CD4-positive, alpha-beta T cell treated with Interleukin-4 for 4 hours (primary cell): ENCODE results near the gene EPSTI1.
"Not testable (repeated sequence)": the region's sequence is repeated elsewhere in the genome, so short reads cannot be mapped to it uniquely, and the experiment has no call there.

ENCODE experiments used
- DNase-seq: peaks from one replicate; pipeline ENCODE4 v3.0.0-alpha.2; 2020

EPSTI1 gene

GRCh38 chr13:43005460-43006236 lies 13.6 kb upstream of the EPSTI1 start:
- DNase-seq: no peak

GRCh38 chr13:43003729-43004128 lies 11.7 kb upstream of the EPSTI1 start:
- DNase-seq: no peak

GRCh38 chr13:43003010-43003409 lies 11.0 kb upstream of the EPSTI1 start:
- DNase-seq: no peak

GRCh38 chr13:43002021-43002420 lies 10.0 kb upstream of the EPSTI1 start:
- DNase-seq: no peak

DNA sequence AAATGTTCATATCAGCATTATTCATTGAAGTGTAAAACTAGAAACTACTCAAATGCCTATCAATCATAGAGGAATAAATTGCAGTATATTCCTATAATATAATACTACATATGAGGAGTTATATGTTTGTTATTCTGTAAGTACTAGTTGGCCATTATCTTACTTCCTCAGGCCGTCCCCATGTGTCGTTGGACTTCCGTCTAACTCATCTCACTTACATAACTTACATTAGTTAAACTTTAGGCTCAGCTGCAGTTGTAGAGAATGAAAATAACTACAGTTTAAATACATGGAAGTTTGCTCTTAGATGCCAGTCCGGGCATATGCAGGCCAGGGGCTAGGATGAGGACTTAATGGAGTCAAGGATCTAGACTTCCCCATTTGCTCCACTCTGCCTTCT lies 8.6 kb upstream of the EPSTI1 start:
- DNase-seq: no peak

DNA sequence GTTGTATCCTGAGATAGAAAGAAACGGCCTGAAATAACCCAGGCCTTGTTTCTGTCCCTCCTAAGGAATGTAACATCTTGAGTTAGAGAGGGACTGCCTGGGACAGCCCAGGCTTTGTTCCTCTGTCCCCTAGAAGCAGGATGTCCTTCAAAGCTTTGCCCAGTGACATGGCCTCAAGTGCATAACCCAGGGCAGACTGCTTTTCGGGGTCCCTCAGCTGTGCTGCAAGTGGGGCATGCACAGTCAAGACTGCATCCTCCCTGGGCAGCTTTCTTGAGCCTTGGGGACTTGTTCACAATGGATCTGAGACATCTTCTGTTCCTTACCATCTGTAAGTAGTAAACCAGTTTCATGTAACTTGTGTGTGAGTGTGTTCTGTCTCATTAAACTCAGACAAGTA lies 7.5 kb upstream of the EPSTI1 start:
- no peak for DNase-seq

DNA sequence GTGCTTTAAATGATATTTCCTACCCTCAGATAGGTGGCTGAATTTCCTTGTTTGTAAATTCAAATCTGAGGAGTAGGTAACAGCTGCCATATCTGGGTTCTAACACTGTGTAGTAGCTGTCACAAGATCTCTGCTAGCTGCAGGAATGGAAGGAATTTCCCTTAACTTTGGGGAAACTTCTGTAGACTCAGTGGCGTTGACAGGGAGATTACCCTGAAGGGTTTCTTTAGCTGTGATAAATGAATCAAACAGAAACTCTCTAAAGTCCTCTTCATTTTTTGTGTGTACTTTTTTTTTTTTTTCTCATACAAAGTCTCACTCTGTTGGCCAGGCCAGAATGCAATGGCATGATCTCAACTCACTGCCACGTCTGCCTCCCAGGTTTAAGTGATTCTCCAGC lies 5.3 kb upstream of the EPSTI1 start:
- DNase-seq: no peak

DNA sequence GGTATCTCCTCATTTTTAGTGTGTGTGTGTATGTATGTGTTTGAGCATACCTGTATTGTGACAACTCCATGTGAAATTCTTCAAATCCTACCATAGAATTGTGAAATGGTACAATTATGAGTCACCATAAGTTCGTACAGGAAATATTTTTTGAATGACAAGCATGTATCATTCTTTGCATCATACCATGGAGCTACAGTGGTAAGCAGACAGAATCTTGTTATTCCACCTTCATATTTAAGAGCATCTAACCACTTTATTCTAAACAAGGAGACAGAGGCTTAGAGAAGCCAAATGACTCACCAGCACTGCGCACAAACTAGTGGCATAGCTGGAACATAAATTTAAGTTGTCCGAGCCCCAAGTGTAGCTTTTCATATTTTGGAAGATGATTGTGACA lies 4.5 kb upstream of the EPSTI1 start:
- peak; percentile 17 for DNase-seq

DNA sequence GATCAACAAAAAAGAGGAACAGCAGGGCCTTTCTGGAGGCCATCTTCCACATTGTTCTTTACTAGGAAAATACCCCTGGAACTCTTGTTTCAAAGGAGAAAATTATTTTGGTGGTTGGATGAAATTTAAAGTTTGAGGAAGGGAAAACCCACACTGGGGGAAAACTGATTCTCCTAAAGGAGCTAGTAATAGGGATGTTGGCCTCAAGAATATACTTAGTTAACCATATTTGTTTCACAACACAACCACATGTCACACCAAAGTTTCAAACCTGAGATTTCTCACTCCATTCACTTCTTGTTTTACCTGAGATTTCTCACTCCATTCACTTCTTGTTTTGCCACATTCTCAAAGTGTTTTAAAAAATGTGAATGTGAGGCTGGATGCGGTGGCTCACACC lies 2.8 kb upstream of the EPSTI1 start:
- DNase-seq: no peak

GRCh38 chr13:42992764-42993122 lies 702 bp upstream of the EPSTI1 start:
- DNase-seq: no peak

GRCh38 chr13:42991233-42991897 lies 676 bp downstream of the EPSTI1 start:
- not testable (repeated sequence) for DNase-seq

GRCh38 chr13:42990291-42991232 lies 1.5 kb downstream of the EPSTI1 start:
- peak; percentile 81 for DNase-seq

- no peak for DNase-seq
Observed at GRCh38 chr13:42986176-42986574, 5.9 kb downstream of the EPSTI1 start.

DNA sequence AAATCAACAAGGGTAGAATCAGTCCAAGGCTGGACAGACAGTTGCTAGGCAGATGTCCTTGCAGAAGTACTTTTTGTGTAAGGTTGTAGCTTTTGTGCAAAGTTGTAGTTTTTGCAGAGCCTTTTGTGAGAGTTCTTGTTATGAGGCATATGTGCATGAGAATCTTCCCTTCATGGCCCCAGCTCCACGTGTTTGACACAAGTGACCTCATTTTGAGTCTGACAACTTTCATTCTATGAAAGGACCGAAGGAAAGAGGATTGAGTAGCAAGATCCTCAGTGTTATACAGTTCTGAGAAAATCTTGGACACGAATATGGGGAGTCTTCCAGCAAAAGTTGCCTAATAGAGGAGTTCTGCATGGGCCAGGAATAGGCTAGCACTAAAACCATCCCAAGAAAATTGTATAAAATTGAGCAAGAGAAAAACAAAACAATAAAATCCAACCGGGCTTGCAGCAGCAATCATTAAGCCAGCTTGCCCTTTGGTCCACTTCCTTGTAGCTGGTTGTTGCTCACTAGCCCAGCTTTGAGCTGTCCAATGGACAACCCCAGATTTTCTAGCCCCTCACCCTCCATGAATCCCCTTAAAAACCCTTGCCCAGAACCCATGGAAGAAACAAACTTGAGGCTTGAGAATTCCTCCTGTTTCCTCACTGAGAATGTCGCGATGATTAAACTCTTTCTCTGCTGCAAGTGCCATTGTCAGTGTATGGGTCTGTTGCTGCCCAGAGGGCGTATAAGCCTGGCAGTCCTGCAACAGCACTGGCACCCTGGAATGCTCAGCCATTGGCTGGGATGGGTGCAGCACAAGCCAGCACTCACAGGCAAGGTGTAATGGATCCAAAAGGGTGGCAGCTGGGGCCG lies 6.5 kb downstream of the EPSTI1 start:
- no peak for DNase-seq

GRCh38 chr13:42984691-42985090 lies 7.3 kb downstream of the EPSTI1 start:
- DNase-seq: no peak

- DNase-seq: no peak
Observed at GRCh38 chr13:42984026-42984425, 8.0 kb downstream of the EPSTI1 start.

DNA sequence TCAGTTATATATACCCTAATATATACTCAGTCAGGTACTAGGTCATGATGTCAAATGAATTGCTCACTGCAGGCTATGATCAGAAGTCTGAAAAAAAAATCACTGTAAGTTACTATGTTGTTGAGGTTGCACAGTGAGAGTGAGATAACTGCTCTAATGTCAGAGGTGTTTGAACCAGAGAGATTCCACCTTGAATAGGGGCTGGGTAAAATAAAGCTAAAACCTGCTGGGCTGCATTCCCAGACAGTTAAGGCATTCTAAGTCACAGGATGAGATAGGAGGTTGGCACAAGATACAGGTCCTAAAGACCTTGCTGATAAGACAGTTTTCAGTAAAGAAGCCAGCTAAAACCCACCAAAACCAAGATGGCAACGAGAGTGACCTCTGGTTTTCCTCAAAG lies 10.2 kb downstream of the EPSTI1 start:
- no peak for DNase-seq

GRCh38 chr13:42981317-42981716 lies 10.7 kb downstream of the EPSTI1 start:
- no peak for DNase-seq

DNA sequence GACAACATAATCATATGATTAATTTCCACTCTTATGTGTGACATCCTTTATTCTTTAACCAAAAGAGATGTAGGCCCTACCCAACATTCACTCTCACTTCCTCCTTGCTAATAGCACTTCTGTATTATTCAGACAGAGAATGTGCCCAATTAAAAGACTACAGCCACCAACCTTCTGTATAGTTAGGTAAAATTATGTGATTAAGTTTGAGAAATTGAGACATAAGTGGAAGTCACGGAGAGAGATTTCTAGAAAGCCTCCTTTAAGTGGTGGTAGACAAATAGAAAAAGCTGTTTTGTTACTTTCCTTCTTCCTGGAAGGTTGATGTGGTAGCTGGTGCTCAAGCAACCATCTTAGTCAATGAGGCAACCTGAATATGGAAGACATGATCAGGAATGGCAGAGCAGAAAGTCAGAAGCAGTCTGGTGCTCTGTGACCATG lies 14.8 kb downstream of the EPSTI1 start:
- DNase-seq: no peak

DNA sequence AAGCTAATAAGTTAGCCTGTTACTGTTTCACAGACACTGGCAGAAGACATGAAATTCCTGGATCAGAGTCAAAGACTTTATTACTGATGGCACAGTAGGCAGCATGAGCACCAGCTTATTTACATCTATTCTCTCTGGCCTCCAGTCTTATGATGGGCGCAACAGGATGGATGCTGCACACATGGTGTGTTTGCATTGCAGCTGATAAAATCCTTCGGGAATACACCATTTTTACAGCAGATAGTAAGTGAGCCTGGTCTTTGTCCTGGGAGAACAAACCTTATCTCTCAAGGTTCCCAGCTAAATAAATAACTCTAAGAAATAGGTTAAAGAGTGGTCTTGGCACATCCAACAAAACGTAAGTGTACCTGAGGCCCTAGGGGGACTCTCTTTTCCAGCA lies 16.0 kb downstream of the EPSTI1 start:
- no peak for DNase-seq

GRCh38 chr13:42973581-42973980 lies 18.5 kb downstream of the EPSTI1 start:
- DNase-seq: no peak

DNA sequence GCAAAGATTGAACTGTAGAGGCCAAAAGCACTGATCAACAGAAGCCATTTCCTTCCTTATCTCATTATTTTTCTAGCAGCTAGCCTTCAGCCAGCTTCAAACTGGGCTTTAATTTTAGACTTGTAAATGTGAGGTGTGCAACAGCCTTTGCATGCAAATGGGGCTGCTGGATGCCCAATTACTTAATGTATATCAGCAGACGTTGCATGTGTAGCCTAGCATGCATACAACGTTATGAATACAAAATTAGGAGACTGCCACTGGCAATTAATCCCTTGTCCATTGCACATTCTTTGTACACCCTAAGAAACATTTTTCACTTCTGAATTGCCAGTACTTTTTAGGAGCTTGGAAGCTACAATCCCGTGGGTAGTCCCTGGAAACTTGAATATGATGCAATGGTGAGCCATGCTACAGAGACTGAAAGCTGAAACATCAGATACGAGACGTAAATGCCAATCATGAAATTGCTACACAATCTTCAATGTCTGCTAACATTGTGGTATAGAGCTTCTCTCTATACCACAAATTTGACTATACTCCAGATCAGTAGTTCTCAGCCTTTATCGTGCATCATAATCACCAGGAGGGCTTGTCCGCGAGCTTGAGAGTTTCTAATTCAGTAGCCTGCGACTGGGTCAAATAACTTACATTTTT lies 20.2 kb downstream of the EPSTI1 start:
- no peak for DNase-seq
